H1 (cell line): Measurements from ENCODE around the gene GOLGA1. TPM values are rescaled to one million over a fixed set of nuclear protein-coding genes. Genes with fewer than 3 reads are reported as not detected.

Experiments
- BACH1 ChIP-seq: IDR thresholded peaks from 2 replicates; pipeline ENCODE4 v1.6.1; 2012; ENCODE audit warnings: low read length, improper control_type of control experiment
- CHD2 ChIP-seq: IDR thresholded peaks from 2 replicates; pipeline ENCODE4 v1.6.1; 2012; ENCODE audit warnings: low read length, improper control_type of control experiment
- HDAC2 ChIP-seq, 2 experiments: fragments of 300-600 bp in 1 of 2; sonication (generic) in 1 of 2; IDR thresholded peaks; 2 replicates each; pipeline ENCODE4 v1.6.1; 2011 to 2012; ENCODE audit warnings: low read depth in 2 of 2, low read length in 2 of 2, mild to moderate bottlenecking in 2 of 2, moderate library complexity in 2 of 2, borderline replicate concordance in 1 of 2, inconsistent platforms in 1 of 2
- HDAC6 ChIP-seq: IDR thresholded peaks from one replicate; pipeline ENCODE4 v1.7.1; 2012; ENCODE audit warnings: low read depth, mild to moderate bottlenecking, inconsistent platforms, low read length, moderate library complexity
- KDM4A ChIP-seq: IDR thresholded peaks from one replicate; pipeline ENCODE4 v1.7.1; 2012; ENCODE audit warnings: low read depth, mild to moderate bottlenecking, moderate library complexity, low read length, inconsistent platforms; ENCODE audit not compliant: severe bottlenecking
- NANOG ChIP-seq: IDR thresholded peaks from 2 replicates; pipeline ENCODE4 v1.6.1; 2011; ENCODE audit warnings: low read length, low read depth, mild to moderate bottlenecking, inconsistent platforms; ENCODE audit not compliant: insufficient read depth, poor library complexity, severe bottlenecking
- POLR2AphosphoS5 ChIP-seq: IDR thresholded peaks from 2 replicates; pipeline ENCODE4 v1.6.1; 2011; ENCODE audit warnings: low read depth, low read length
- RNF2 ChIP-seq: fragments of 200-900, 300-1000 bp; sonication (generic); IDR thresholded peaks from 2 replicates; pipeline ENCODE4 v1.7.1; 2016; ENCODE audit warnings: borderline replicate concordance, low read depth, mild to moderate bottlenecking, antibody characterized with exemption, low read length; ENCODE audit not compliant: poor library complexity, severe bottlenecking; ENCODE audit errors: missing control alignments
- TBP ChIP-seq: IDR thresholded peaks from 2 replicates; pipeline ENCODE4 v1.6.1; 2011; ENCODE audit warnings: low read depth, low read length, improper control_type of control experiment
- polyA plus RNA-seq, 7 experiments: library from polyadenylated mRNA; depleted of rRNA in 3 of 7; stranded (reverse) in 5 of 7; unstranded in 2 of 7; fragments of >200 nt in 5 of 7; fragments of 200-250 nt in 2 of 7; gene quantifications; 1 replicate in 5 of 7; 2 replicates in 1 of 7; 4 replicates in 1 of 7; pipeline versions ENCODE4 v1.2.1 to v1.2.3, GENCODE V29; 2011 to 2013; ENCODE audit warnings: missing spikeins in 2 of 7, mixed read lengths in 2 of 7
- total RNA-seq: library from RNA; stranded (reverse); fragmentation: NEBNext Ultra II Directional; extraction: Animal tissue kit (Norgen Biotek cat#: 25700); gene quantifications from 2 replicates; pipeline ENCODE4 v1.2.1, GENCODE V29; 2021

GOLGA1 gene
- total and polyA plus RNA-seq, 2 of the 8 experiments (the other 6 are each of a cell fraction or from before 2014, with no cell fraction given) = 4.8 to 6.5 TPM

DNA sequence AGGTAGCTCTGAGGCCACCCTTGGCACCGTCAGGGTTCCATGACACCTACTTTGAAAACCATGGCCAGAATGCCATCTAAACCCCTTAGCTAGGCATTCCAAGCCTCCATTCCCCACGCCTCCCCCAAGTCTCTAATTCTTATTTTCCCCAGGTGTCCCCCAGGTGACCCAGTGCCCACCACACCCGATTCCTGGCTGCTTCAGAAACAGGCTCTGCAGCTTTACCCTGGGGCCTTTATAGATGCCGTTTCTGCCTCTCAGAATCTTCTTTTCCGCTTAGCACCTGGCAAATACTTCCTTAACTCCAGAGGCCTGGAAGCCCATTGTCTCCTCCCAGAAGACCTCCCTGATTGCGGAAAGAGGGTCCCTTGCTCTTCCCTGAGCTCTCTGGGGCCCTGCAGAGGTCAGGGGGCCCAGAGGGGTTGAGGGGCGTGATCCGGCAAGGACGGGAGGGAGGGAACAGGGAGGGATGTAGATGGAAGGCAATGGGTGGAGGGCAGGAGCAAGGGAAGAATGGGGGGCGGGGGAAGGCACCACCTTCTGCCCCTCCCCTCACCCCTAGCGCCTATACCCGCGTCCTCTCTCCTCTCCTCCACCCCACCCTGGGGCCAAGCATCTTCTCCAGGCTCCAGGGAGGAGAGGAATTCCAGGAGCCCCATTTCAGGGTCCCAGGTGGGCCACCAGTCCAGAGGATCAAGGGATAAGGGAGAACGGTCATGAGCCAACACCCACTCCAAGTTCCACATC lies 99.6 kb downstream of the GOLGA1 start (continued):
- TF ChIP-seq BACH1 (no peak), POLR2AphosphoS5 (no peak), RNF2 (no peak), KDM4A (no peak), HDAC6 (no peak), HDAC2 (IDR thresholded peaks at IDR 0.05; ENCODE audit: borderline replicate concordance in 1 of 2, low read depth in 2 of 2, low read length in 2 of 2) (no peak), CHD2 (no peak), NANOG (no peak), TBP (no peak)
